NB4 (cell line): ENCODE results near the gene FER1L5.
"Not testable (repeated sequence)": the region's sequence is repeated elsewhere in the genome, so short reads cannot be mapped to it uniquely, and the experiment has no call there.

Experiments
- DNase-seq: peaks from one replicate; pipeline ENCODE4 v3.0.0; 2010; ENCODE audit warnings: low read depth
- H3K4me3 ChIP-seq: one replicate; pipeline ENCODE4 v1.5.1; 2011; ENCODE audit warnings: mild to moderate bottlenecking, low read depth, low read length, moderate library complexity
- MYC ChIP-seq: IDR thresholded peaks from 2 replicates; pipeline ENCODE4 v1.6.1; 2011; ENCODE audit warnings: low read depth, low read length
- POLR2A ChIP-seq: IDR thresholded peaks from 2 replicates; pipeline ENCODE4 v1.6.1; 2011; ENCODE audit warnings: mild to moderate bottlenecking; ENCODE audit not compliant: insufficient read length; ENCODE audit errors: extremely low read depth
- TF ChIP-seq, protein P1 (sequence below): IDR thresholded peaks from 2 replicates; pipeline ENCODE4 v1.6.1; 2011; ENCODE audit warnings: low read depth, low read length
- TF ChIP-seq, protein P2 (sequence below): IDR thresholded peaks from one replicate; pipeline ENCODE4 v1.5.1; 2012; ENCODE audit warnings: low read depth, low read length

The FER1L5 gene

DNA sequence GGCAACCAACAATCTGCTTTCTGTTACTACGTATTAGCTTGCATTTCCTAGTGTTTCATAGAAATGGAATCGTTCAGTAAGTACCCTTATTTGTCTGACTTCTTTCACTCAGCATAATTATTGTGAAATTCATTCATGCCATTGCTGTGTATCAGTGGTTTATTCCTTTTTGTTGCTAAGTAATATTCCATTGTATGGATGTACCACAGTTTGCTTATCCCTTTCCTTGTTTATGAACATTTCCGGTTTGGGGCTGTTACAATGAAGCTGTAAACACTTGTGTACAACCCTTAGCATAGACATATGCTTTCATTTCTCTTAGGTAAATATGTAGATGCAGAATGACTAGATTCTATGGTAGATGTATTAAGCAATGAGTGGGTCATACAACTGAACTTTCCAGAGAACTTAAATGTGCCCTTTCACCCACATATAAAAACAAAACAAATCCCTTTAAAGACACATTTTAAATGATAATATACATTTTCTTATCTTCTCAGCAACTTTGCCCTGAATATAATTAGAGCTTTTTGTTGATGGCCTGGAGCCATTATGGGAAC lies 21.9 kb downstream of the FER1L5 start:
- no peak overlapping the region for H3K4me3 ChIP-seq
- no peak for DNase-seq
- TF ChIP-seq MYC (no peak), POLR2A (no peak)
- TF ChIP-seq, protein P1, sequence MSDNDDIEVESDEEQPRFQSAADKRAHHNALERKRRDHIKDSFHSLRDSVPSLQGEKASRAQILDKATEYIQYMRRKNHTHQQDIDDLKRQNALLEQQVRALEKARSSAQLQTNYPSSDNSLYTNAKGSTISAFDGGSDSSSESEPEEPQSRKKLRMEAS = no peak
- TF ChIP-seq, protein P2, sequence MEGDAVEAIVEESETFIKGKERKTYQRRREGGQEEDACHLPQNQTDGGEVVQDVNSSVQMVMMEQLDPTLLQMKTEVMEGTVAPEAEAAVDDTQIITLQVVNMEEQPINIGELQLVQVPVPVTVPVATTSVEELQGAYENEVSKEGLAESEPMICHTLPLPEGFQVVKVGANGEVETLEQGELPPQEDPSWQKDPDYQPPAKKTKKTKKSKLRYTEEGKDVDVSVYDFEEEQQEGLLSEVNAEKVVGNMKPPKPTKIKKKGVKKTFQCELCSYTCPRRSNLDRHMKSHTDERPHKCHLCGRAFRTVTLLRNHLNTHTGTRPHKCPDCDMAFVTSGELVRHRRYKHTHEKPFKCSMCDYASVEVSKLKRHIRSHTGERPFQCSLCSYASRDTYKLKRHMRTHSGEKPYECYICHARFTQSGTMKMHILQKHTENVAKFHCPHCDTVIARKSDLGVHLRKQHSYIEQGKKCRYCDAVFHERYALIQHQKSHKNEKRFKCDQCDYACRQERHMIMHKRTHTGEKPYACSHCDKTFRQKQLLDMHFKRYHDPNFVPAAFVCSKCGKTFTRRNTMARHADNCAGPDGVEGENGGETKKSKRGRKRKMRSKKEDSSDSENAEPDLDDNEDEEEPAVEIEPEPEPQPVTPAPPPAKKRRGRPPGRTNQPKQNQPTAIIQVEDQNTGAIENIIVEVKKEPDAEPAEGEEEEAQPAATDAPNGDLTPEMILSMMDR = no peak

DNA sequence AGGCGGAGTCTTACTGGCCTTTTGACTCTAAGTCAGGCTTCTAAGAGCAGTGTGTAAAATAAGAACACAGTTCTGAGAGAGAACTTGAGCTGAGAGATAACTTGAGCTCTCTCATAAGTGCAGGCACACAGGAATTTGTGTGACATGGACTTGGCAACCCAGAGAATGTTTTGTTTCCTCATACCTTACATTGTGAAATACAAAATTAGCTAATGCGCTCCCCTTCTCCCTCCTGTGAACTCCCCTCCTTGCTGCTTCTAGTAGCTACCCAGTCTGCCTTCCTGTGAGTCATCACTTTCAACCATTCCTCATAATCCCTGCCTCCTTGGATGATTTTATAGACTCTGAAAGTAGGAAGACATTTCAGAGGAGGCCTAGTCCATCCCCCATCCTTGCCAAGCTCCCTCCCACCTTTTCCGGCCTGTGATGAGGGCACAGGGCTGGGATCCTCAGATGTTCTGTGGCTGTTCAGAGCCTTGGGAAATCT lies 22.6 kb downstream of the FER1L5 start:
- DNase-seq = peak; percentile 93
- TF ChIP-seq, protein P2 = no peak
- peak; percentile 41; the same call in 1 of the 2 replicates for TF ChIP-seq MYC
- H3K4me3 ChIP-seq = no peak overlapping the region

DNA sequence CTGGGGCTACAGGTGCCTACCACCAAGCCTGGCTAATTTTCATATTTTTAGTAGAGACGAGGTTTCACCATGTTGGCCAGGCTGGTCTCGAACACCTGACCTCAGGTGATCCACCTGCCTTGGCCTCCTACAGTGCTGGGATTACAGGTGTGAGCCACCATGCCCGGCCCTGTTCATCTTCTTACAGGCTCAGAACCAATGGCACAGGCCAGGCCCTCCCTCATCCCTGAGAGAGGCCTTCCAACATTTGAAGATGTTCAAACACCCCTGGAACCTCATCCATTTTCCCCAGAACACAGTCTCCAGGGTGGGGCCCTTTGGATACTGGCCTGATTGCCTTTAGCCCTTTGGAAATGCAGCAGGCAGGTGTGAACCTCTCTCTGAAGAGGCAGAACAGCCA lies 23.2 kb downstream of the FER1L5 start:
- H3K4me3 ChIP-seq, DNase-seq: not testable (repeated sequence)

DNA sequence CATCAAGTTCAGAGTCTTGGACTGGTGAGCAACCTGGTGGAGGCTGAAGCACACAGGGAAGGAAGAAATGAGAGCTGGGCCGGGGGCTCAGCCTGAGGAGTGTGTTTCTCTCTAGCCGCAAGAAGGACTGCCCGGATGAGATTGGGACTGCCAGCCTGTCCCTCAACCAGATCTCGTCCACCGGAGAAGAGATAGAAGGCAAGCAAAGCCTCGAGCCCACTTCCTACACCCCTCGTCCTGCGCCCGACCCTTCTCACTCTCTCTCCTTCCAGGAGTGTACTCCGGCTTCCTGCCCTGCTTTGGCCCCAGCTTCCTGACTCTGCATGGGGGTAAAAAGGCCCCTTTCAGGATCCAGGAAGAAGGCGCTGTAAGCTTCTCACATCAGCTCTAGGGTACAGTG lies 26.2 kb downstream of the FER1L5 start:
- no peak for DNase-seq
- TF ChIP-seq, protein P2 = no peak
- TF ChIP-seq, protein P1 = no peak
- no peak for TF ChIP-seq POLR2A
- TF ChIP-seq MYC = no peak
- H3K4me3 ChIP-seq = no peak overlapping the region

DNA sequence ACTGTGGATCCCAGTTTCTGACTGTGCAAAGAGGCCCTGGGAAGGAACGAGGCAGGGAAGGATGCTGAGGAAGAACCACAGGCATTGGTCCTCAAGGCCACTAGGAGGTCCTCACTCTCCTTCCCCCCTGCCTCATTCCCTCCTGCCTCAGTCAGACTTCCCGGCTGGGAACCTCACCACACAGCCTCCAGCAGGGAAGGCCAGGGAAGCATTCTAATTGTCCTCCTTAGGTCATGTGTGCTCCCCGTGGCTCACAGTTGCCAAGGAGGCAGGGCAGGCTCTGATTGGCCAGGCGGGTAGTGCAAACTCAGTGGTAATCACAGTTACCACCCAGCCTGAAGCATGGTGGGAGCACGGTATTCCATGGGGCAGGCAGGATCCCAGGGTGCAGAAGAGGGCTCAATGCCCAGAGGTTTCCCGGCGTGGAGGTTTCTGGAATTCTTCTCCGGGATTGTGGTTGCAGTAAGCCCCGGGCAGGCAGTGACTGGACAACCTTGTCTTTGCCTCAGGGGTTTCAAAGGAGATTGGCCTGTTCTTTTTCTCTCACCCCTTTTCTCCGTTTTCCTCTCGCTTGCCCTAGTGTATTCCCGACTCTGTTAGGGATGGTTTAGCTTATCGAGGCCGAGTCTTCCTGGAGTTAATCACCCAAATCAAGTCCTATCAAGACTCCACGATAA lies 27.1 kb downstream of the FER1L5 start:
- H3K4me3 ChIP-seq = no peak overlapping the region
- no peak for DNase-seq
- TF ChIP-seq MYC = no peak
- TF ChIP-seq, protein P1 = no peak

DNA sequence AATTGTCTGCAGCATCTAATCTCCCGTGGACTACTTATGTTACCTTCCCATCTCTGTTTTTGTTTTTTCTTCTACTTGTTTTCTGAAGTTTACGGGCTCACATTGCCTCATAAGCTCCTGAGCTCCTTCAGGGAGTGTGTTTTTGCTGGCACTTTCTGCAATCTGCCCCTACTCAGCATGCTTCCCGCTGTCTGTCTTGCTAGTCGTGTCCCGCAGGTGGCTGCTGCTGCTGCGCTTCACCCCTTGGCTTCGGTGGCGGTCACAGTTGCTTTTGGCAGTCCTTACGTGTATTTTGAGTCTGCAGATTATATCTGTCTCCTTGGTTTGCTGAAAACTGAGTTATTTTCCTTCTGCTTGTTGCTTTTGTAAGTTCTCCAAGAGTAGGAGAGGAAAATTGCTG lies 37.3 kb downstream of the FER1L5 start:
- TF ChIP-seq POLR2A = no peak
- TF ChIP-seq MYC = no peak
- TF ChIP-seq, protein P2 = no peak
- TF ChIP-seq, protein P1 = no peak
- no peak overlapping the region for H3K4me3 ChIP-seq
- no peak for DNase-seq

DNA sequence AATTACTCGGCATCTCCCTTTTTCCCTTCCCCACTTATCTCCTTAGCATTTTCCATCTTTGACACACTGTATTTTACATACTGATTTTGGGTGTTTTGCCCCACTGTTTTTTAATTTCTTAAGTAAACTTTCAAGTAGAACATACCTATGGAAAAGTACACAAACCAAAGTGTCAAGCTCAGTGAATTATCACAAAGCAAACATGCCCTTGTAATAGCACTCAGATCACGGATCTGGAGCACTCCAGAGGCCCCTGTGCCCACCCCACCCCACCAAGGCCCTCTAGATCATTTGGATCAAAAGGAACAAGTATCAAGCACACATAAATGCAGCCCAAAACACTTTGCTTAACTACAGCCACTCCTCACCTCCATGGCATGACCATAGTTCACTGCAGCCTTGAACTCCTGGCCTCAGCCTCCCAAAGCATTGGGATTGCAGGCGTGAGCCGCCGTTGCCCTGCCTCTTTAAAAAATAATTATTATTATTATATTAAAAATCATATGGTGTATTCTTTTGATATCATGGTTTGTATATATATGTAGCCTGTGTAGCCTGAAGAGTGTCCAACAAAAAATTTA lies 38.1 kb downstream of the FER1L5 start:
- H3K4me3 ChIP-seq = no peak overlapping the region
- TF ChIP-seq, protein P2 = no peak
- no peak for TF ChIP-seq MYC
- TF ChIP-seq, protein P1 = no peak
- TF ChIP-seq POLR2A = no peak
- DNase-seq = no peak
